WI38 (cell line): ENCODE results near the gene NEMF.
"Not testable (repeated sequence)": the region's sequence is repeated elsewhere in the genome, so short reads cannot be mapped to it uniquely, and the experiment has no call there.

Experiments
- H3K4me3 ChIP-seq: 2 replicates; pipeline ENCODE4 v1.5.1; 2011; ENCODE audit warnings: low read depth, mild to moderate bottlenecking, control low read depth, low read length
- CTCF ChIP-seq: IDR thresholded peaks from 2 replicates; pipeline ENCODE4 v1.5.1; 2012; ENCODE audit warnings: low read depth, mild to moderate bottlenecking, control low read depth, low read length

The NEMF gene

GRCh38 chr14:49875640-49876198 is 23.1 kb upstream of the NEMF start:
- TF ChIP-seq CTCF, result no peak
- no peak overlapping the region for H3K4me3 ChIP-seq

- not testable (repeated sequence) for H3K4me3 ChIP-seq
These were observed 21.0 kb upstream of the NEMF start for GRCh38 chr14:49873548-49873947.

GRCh38 chr14:49870908-49871307 is 18.3 kb upstream of the NEMF start:
- no peak overlapping the region for H3K4me3 ChIP-seq
- TF ChIP-seq CTCF, result no peak

DNA sequence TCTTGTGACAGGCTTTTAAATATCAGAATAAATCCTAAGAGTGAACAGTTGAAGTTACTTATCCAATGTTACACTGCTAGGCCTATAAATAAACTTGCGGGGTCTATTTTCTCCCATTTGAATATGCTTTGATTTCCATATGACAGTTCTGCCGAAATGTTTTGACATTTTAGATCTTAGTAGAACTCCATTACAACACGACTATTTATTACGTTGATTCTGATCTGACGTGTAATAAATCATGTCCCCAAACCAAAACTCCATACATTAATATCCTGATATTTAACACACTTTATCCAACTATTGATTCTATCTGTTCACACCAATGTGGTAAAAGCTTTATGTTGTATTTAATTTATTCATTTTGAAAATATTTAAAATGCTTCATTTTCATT is 16.1 kb upstream of the NEMF start:
- peak overlapping the region; percentile 56 for H3K4me3 ChIP-seq
- no peak for TF ChIP-seq CTCF

DNA sequence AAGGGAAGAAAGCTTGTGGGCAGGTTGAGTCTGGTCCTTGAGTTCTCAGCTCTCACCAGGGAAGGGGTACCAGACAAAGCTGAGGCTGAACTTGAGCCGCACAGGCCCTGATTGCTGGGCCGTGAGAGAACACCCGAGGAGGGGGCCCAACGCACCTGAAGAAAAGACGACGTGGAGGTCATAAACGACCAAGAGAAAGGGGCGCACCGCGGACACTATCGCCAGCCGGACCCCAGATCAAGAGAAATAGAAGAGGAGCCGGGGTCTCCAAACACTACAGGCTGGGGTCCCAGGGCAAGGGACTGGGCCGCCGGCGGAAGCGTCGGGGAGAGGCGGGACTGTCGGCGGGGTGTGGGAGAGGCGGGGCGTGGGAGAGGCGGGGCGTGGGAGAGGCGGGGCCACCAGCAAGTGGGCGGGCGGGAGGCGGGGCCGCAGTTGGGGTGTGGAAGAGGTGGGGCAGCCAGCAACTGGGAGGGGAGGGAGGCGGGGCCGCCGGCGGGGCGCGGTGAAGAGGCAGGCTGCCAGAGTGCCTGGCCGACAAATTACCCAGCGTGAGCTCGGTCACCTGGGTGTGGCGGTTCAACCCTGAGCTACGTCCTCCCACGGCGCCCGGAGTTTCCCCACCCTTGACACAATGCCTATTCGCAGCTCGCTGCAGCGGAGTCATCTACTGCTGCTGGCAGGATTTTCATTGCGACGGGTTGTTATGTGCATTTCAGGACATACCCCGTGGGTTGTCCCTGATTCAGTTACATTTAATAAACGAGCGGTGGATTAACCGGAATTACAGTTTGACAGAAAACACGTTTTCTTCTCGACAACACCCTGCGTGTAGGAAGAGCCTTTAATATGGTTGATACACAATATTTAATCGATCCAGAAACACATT is 15.5 kb upstream of the NEMF start:
- no peak for TF ChIP-seq CTCF
- H3K4me3 ChIP-seq, result peak overlapping the region; percentile 56

DNA sequence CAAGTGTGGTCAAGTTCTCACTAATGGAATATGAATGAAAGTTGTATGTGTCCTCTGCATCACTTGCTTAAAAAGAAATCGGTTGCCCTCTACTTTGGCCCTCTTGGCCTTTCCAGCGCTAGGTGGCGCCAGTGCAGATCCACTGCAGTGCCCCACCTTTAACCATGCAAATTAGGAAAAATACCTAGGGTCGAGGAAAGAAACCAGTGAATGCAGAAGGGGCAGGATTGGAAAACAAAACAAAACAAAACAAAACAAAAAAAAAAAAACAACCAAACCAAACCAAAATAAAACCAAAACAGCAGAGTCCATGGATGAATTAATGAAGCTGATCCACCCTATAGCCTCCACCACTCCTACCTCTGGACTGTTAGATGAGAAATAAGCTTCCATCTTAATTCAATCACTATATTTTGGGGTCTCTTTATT is 12.9 kb upstream of the NEMF start:
- no peak overlapping the region for H3K4me3 ChIP-seq
- TF ChIP-seq CTCF, result peak; percentile 76

DNA sequence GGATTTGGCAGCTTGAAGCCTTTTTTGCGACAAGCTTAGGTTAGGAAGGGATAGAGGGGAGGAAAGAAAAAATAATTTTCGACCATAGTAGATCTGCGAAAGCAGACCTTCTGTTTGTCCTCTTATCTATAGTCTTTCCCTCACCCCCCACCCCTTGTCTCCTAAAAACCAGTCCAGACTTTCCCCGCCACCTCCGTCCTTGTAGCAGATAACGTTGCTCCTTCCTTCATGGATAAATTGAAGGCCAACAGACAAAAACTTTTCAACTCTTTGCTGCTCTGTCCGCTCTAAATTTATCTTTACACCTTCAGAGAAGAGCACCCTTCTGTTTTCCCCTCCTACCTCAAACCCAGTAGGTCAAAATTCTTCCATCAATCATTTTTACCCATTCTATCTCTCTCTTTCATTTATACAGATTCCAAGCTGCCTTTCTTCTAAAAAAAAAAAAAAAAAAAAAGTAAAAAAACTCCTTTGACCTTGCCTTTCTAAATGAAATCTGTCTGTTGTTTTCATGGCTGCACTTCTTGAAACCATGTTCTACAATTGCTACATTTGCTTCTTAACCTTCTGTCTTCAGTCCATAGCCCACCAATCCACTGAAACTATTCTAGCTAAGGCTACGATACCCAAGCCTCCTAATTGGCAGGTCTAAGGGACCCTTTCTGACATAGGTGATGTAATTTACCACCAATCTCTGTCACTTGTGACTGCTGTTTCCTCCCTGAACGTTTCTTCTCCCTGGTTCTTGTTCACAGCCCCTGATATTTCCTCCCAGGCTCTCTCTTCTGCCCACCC is 11.1 kb upstream of the NEMF start:
- peak overlapping the region; percentile 86 for H3K4me3 ChIP-seq
- TF ChIP-seq CTCF, result no peak
